ENCODE results near the gene MRC2. TPM values are rescaled to one million over a fixed set of nuclear protein-coding genes. Genes with fewer than 3 reads are reported as not detected.

MRC2 gene
- total and polyA plus RNA-seq, 2 experiments from 2014 or later: 104 to 121 TPM

GRCh38 chr17:62714016-62714777 is 86.7 kb downstream of the MRC2 start:
- WGBS (ENCODE audit: low lambda C conversion rate, missing lambda C conversion rate): 93% methylated on average over 8 of the region's 8 CpGs
- no peak overlapping the region for H3K4me2 ChIP-seq
- TF ChIP-seq EZH2phosphoT487 (IDR thresholded peaks at IDR 0.05; ENCODE audit: low read depth, severe bottlenecking, unreplicated experiment) (no peak), CTCF (IDR thresholded peaks at IDR 0.05; ENCODE audit: poor library complexity) (no peak), EZH2 (IDR thresholded peaks at IDR 0.05; ENCODE audit: borderline replicate concordance) (no peak)

GRCh38 chr17:62715882-62716390 is 88.5 kb downstream of the MRC2 start:
- no peak overlapping the region for H3K4me3 ChIP-seq
- H3K79me2 ChIP-seq: no peaks in the 10 kb centered on the region
- no peaks in the 10 kb centered on the region for H3K9me2 ChIP-seq (replicated peaks; ENCODE audit: insufficient read depth)
- DNase-seq (ENCODE audit: low spot score): no peak
- H2AFZ ChIP-seq: no peak overlapping the region
- no peaks in the 10 kb centered on the region for H3K9me3 ChIP-seq (ENCODE audit: low read depth)
- H3K4me1 ChIP-seq (ENCODE audit: insufficient read depth): no peaks in the 10 kb centered on the region
- no peaks in the 10 kb centered on the region for H3K36me3 ChIP-seq (replicated peaks; ENCODE audit: insufficient read depth, low read depth)
- no peak overlapping the region for H3K27ac ChIP-seq
- 97% methylated on average over 17 of the region's 18 CpGs for WGBS (ENCODE audit: low lambda C conversion rate, missing lambda C conversion rate)
- H4K20me1 ChIP-seq (ENCODE audit: insufficient read depth, poor library complexity, severe bottlenecking): no peaks in the 10 kb centered on the region
- no peaks in the 10 kb centered on the region for H3K27me3 ChIP-seq
- no peak for TF ChIP-seq EZH2 (IDR thresholded peaks at IDR 0.05; ENCODE audit: borderline replicate concordance)
- no peak for TF ChIP-seq CTCF (IDR thresholded peaks at IDR 0.05; ENCODE audit: poor library complexity)
- no peak for TF ChIP-seq EZH2phosphoT487 (IDR thresholded peaks at IDR 0.05; ENCODE audit: low read depth, severe bottlenecking, unreplicated experiment)
- H3K4me2 ChIP-seq: no peak overlapping the region

More at GRCh38 chr17:62714016-62714777, 86.7 kb downstream of the MRC2 start:
- Histone ChIP-seq H2AFZ (no peak overlapping the region), H3K4me1 (ENCODE audit: insufficient read depth) (no peaks in the 10 kb centered on the region), H3K9me3 (ENCODE audit: low read depth) (no peaks in the 10 kb centered on the region), H3K79me2 (no peaks in the 10 kb centered on the region), H3K9me2 (replicated peaks; ENCODE audit: insufficient read depth) (no peaks in the 10 kb centered on the region), H3K27me3 (no peaks in the 10 kb centered on the region), H4K20me1 (ENCODE audit: insufficient read depth, poor library complexity, severe bottlenecking) (no peaks in the 10 kb centered on the region), H3K36me3 (replicated peaks; ENCODE audit: insufficient read depth, low read depth) (no peaks in the 10 kb centered on the region), H3K4me3 (no peak overlapping the region), H3K27ac (no peak overlapping the region)
- DNase-seq (ENCODE audit: low spot score): no peak

GRCh38 chr17:62716834-62717588 is 89.5 kb downstream of the MRC2 start:
- Histone ChIP-seq H2AFZ (no peak overlapping the region), H4K20me1 (ENCODE audit: insufficient read depth, poor library complexity, severe bottlenecking) (no peaks in the 10 kb centered on the region), H3K4me2 (no peak overlapping the region), H3K79me2 (no peaks in the 10 kb centered on the region), H3K27ac (no peak overlapping the region), H3K4me3 (no peak overlapping the region), H3K27me3 (no peaks in the 10 kb centered on the region), H3K36me3 (replicated peaks; ENCODE audit: insufficient read depth, low read depth) (no peaks in the 10 kb centered on the region), H3K4me1 (ENCODE audit: insufficient read depth) (no peaks in the 10 kb centered on the region), H3K9me3 (ENCODE audit: low read depth) (no peaks in the 10 kb centered on the region), H3K9me2 (replicated peaks; ENCODE audit: insufficient read depth) (no peaks in the 10 kb centered on the region)
- 89% methylated on average over 23 of the region's 23 CpGs for WGBS (ENCODE audit: low lambda C conversion rate, missing lambda C conversion rate)
- DNase-seq (ENCODE audit: low spot score): no peak
- TF ChIP-seq EZH2 (IDR thresholded peaks at IDR 0.05; ENCODE audit: borderline replicate concordance) (no peak), CTCF (IDR thresholded peaks at IDR 0.05; ENCODE audit: poor library complexity) (no peak)

Measured in hepatocyte (in vitro differentiated cells).